Activated CD4-positive, alpha-beta T cell treated with anti-CD3 and anti-CD28 coated beads for 4 hours (primary cell): ENCODE data around the gene CHMP2A.
"Not testable (repeated sequence)": the region's sequence is repeated elsewhere in the genome, so short reads cannot be mapped to it uniquely, and the experiment has no call there.

Source experiments
- DNase-seq, 2 donors: peaks; one replicate each; pipeline ENCODE4 v3.0.0-alpha.2; 2020

The CHMP2A gene

GRCh38 chr19:58554494-58555368 lies at the start of gene CHMP2A:
CHMP2A (minus strand) TSS chr19:58555105; CDS start chr19:58554212, 893 bp downstream.
- peak; percentile 97 to 98 for DNase-seq

- no peak for DNase-seq
Measured at GRCh38 chr19:58586133-58586765, 31.3 kb upstream of the CHMP2A start.

- no peak for DNase-seq
Measured at GRCh38 chr19:58585442-58586132, 30.7 kb upstream of the CHMP2A start.

- DNase-seq = no peak
Measured at GRCh38 chr19:58584498-58585441, 29.9 kb upstream of the CHMP2A start.

- no peak for DNase-seq
Measured at GRCh38 chr19:58582985-58583384, 28.1 kb upstream of the CHMP2A start.

GRCh38 chr19:58581227-58582141 lies 26.6 kb upstream of the CHMP2A start:
- peak; percentile 84 to 92 for DNase-seq

- DNase-seq = no peak
Measured at GRCh38 chr19:58579473-58580142, 24.7 kb upstream of the CHMP2A start.

- peak in 1 of 2 donors; percentile 0 for DNase-seq
Measured at GRCh38 chr19:58578012-58578925, 23.4 kb upstream of the CHMP2A start.

- not testable (repeated sequence) for DNase-seq
Measured at GRCh38 chr19:58577581-58577980, 22.7 kb upstream of the CHMP2A start.

GRCh38 chr19:58575183-58576041 lies 20.5 kb upstream of the CHMP2A start:
- peak; percentile 68 to 70 for DNase-seq

GRCh38 chr19:58573658-58574164 lies 18.8 kb upstream of the CHMP2A start:
- DNase-seq = no peak

- peak; percentile 99 to 100 for DNase-seq
Measured at GRCh38 chr19:58572818-58573657, 18.1 kb upstream of the CHMP2A start, which contains the start of gene MZF1. MZF1 (minus strand) TSS chr19:58573335; CDS start chr19:58571389, 1,946 bp downstream.

GRCh38 chr19:58572026-58572817 lies 17.3 kb upstream of the CHMP2A start:
- no peak for DNase-seq

GRCh38 chr19:58571575-58571947 lies 16.7 kb upstream of the CHMP2A start:
- peak in 1 of 2 donors; percentile 1 for DNase-seq

- DNase-seq = peak in 1 of 2 donors; percentile 3
Measured at GRCh38 chr19:58570770-58571574, 16.1 kb upstream of the CHMP2A start.
